Activated CD4-positive, CD25-positive, alpha-beta regulatory T cell (primary cell): ENCODE results near the gene GALT.

ENCODE experiments used
- DNase-seq, 4 experiments: peaks; one replicate each; lab custom pipeline; 2025; lab: John Stamatoyannopoulos, UW

GALT gene

DNA sequence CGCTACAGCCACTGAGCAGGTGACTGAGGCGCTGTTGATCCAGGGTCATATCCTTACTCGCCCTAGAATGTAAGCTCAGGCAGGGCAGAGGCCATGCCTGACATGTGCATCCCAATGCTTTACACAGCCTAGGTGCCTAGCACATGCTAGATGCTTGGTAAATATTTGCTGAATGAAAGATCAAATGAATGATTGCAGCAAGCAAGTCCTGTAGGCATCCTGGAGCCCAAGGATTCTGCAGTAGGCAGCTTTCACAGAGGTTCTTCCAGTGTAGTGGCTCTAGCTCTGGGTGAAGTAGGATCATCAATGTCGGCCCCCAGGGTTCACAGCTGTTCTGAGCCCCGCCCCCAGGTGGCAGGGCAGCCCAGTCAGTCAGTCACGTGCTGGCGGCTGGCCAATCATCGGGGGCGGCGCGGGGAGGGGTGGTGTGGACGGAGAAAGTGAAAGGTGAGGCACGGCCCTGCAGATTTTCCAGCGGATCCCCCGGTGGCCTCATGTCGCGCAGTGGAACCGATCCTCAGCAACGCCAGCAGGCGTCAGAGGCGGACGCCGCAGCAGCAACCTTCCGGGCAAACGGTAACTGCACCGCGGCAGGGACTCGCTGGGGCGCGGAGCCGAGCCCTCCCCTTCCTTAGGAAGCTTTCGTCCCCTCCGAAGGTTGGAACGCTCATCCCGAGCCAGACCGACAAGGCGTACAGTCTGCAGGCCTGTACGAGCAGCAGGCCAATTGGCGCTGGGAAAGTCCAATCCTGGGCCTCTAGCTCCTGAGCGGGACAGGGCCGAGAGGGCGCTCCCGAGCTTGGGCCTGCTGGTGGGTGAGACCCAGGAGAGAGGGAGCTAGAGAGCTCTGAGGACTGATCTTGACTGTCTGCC, at the start of gene GALT:
TSS of gene GALT (plus strand) at position 465 of the 873 bp plus-strand sequence. CDS start at position 495, 30 bp downstream.
- peak; percentile 87 to 95 (median 92) for DNase-seq

DNA sequence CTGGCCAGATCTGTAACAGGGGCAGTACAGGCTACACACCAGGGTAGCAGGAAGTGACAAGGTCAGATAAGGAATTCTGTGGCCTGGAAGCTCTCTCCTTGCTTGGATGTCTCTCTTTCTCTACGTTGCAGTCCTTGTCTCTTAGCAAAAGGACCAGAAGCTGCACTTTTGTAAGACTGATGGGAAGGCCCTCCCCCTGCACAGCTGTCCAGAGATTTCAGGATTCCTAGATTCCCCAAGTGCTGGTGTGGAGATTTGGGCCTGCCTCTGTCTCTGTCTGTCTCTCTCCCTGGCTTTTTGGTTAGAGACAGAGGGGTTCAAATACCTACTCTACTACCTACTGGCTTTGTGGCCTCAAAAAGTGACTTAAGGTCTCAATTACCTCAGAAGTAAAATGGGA, 46.9 kb upstream of the GALT start:
- no peak for DNase-seq

DNA sequence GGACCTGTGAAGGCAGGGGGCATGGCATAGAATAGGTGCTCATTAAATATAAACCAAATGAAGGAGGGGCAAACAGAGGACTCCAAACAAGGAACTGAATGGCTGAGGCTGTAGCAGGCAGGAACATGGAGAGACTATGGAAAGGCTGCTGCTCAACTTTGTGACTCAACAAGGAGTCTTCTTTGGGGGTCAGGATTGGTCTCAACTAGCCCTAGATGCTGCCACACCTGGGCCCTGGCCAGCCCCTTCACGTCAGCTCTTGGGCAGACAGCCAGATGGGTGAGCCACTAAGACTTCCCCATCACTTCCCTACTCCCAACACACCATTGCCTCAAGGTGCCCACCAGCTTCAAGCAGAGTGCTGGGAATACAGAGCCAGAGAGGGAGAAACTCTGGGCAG, 45.6 kb upstream of the GALT start:
- no peak for DNase-seq

DNA sequence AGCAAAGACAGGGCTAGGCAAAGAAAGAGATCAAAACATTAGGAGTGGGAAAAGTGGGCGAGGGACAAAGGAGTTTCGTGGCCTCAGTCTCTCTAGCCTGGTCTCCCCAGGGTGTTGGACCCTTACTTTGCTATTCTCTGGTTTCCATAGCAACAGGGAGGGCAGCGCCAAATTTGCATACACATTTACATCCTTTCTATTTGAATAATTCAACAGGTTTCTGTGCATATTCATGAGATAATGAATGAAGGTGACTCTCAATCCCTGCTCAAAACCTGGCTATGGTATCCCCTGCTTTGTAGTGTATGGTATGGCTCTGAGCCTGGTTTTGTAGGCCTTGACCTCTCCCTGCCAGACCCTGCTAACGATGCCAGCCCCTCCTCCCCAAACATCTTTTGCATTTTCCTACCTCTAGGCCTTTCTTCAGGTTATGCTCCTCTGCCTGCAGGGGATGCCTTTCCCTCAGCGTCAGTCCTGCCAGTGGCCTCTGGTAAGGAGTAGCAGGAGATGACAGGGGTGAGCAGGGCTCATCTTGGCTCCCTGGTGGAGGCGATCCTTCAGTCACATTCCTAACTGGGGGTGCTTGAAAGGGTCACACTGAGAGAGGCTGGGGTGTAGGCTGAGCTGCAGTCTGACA, 44.4 kb upstream of the GALT start:
- no peak for DNase-seq

DNA sequence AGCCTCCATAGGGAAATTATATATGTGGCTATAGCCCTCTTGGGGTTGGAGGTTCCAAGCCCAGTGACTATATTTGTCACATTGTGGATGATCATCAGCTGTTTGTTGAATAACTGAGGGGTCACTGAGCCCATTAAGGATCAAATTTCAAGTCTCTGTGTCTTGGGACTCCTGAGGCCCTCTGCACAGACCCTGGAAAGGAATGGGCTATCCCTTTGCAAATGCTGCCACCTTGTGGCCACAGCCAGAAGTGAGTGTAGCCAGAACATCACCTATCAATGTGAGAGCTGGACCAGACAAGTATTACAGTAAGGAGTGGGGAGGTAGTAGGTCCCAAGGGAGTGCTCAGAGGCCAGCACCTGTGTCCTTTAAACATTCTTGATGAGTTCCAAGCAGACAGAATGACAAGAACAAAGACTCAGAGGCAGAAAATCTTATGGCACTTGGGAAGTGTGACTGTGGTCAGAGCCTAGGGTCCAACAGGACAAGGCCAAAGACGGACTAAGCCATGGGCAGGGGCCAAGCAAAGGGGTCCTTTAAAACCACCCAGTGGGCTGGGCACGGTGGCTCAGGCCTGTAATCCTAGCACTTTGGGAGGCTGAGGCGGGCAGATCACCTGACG, 42.8 kb upstream of the GALT start:
- DNase-seq = peak; percentile 42 to 84 (median 62)

DNA sequence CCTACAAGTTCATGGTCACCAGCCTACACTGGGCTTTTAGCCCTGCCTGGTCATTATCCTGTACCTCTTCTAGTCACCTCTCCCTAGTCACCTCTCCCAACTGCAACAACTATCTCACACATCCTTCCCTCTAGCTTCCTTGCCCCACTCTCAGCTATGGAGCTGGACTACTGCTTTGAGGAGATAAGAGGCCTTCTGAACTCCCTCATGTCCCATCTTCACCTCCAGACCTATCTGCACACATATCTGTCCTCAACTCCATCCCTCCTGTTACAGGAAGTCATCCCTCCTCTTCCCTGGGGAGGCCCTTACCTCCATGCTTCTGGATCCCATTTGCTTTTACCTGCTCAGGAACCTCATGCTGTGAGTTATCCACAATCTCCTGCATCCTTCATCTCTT, 40.3 kb upstream of the GALT start:
- no peak for DNase-seq

DNA sequence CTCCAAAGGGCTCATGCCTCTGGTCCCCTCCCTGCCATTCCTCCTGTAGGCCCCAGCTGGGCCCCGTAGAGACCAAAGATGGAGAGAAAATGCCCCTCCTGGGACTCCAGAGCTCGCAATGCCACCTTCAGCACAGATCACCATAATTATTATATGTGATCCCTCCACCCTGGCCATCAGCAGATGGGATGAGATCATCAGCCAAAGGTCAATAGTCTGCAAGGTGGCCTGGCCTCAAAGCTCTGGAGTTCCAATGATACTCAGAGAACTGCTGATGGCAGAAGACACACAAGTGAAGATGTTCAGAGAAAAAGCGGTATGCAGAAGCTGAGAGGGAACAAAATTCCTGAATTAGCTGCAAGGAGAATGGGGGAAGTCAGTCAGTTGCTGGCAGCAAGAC, 39.6 kb upstream of the GALT start:
- DNase-seq = no peak

DNA sequence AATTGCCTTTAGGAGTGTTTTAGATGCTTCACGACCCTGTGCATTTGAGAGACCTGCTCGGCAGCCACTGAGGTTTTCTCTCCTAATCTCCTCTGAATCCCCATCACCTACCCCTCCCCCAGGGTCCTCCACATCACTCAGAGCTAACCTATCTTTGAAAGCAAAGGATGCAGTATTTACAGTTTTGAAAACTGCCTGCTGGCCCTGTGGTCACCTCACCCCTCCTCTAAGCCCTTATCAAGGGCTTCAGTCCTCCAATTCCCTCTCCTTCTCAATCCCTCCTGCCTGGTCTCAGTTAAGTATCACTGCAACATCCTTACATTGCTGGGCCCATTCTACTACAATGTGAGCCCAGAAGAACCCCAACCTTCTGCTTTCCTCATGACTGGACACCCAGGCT, 39.1 kb upstream of the GALT start:
- DNase-seq = no peak

DNA sequence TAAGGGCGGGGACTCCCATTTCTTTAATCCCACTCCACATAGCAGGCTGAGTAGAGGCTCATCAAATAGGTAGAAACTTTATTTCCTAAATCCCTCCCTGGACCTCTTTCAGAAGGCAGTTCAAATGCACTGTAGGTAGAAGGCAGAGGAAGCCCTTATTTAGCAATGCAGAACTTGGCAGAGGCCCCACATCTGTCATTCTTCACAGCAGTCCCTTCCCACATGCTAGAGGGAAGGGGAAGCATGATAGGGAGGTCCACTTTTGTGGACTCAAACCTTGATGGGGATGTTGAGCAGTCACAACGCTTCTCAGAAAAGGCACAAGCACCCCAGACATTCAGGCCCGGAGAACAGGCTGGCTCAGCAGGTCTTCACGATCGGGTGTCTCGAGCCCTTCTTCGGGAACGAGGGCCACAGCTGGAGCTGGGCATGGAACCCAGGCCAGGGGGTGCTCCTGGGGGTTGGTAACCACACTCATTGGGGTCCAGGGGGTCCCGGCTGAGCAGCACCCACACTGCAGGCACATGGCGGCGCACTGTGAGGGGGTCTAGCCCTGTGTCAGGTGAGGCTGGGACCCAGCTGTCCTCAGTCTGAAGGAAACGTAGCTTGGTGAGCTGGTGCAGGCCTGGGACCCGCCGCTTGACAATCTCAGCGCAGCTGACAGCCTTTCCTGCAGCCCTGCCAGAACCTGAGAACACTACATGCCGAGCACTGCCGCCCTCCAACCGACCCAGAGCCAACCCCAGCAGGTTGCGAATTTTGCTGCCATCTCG, 35.9 kb upstream of the GALT start:
- no peak for DNase-seq

DNA sequence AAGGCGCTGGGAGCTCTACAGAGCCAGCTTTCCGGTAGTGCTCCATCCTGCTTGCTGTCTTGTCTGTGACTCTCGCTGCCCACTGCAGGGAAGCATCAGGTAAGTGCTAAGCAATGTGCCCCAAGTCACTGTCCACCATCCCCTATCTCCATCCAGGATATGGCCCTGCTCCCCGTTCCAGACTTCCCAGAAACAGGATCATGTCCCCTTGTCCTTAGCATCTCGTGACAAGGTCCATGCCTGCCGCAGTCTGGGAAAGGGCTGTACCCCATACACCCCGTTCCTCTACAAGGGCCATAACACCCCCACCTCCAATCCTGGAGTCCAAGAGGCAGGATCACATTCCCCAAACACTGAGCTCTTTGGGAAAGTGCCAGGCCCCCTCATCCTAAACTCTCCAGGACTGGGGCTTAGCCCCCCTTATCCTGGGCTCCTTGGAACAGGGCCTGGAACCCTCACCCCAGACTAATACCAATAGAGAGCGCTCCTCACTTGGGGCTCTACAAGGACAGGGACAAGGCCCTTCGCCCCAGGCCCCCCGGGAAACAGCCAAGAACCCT, 35.1 kb upstream of the GALT start:
- no peak for DNase-seq

DNA sequence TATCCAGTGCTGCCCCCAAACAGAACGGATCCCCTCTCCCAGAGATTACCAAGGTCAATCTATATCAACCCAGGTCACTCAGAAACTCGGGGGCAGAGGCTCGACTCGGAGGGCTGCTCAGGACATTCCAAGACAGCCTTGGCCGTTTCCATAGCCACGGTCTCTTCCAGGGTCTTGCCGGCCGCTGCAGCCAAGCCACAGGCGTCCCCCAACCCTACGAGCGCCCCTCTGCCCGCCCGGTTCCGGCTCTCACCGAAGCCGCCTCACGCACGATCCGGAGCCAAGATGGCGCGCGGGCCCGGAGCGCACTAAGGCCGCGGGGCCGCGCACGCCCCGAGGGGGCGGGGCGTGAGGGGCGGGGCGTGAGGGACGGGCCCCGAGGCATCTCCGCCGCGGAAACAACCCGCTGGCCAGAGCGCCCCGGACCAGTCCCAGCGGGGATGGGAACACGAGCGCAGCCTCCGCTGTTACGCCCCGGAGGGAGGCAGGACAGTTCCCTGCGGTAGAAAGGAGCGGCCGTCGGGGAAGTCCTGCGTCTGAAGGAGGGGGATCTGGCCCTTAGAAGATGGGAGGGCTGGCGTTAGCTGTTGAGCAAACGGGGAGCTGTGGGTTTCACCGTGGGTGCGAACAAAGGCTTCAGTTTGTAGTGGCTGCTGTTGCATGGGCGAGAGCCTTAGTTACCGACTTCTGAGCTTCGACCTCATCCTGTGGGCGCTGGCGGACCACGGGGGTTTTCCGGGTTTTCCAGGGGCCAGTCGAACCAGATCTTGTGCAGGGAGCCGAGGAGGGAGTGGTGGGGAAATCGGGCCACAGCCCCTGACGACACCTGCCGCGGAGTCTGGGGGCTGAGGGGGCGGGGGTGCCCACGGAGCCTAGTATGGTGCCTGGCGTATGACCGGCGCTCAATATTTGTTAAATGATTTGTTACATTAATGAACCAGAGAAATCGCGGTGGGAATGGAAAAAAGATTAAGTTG, 34.4 kb upstream of the GALT start, which contains the start of gene RPP25L:
TSS of gene RPP25L (minus strand) at position 287 of the 977 bp plus-strand sequence. CDS start 801 bp downstream, outside the sequence.
- DNase-seq = peak; percentile 69 to 81 (median 74)

DNA sequence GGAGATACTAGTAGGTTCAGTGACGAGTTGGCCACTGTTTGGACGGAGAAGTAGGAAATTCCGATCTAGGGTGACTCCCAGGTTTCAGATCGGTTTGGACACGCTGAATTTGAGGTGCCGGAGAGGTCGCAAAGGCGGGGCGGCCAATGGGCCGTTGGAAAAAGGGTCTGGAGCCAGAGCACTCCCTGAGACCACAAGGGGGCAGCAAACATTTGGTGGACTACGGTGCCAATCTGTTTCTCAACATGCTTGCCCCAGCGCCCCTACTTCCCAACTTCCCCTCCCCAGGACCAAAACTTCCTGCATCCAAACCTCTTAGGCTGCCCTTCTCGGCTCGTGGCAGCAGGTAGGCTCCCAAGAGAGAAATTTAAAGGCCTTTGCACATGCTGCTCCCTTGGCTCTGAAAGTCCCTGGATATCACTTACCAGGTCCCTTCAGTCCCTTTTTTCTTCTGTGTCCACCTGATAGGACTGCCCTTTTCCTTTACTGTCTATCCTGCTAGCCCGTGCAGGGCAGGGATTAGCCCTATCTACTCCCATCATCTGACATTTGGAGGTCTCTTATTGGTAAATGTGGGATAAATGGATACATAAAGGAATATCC, 33.6 kb upstream of the GALT start:
- DNase-seq = peak; percentile 33 to 46 (median 36)

DNA sequence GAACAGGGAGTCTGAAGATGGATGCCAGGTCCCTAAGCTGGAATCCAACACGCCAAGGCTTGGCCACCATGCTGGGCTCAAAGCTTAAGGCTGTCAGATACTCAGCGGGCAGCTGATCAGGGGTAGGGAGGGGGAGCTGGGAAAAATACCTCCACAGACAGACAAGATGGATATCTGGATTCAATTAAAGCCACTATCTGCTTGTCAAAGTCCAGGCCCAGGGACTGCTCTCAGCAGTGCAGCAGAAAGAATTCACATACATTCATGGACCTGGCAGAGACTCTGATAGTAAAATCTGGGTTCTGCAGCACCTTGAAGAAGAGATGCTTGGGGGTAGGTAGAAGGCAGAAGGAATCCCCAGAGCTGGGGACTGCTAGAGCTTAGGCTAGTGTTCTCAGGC, 31.3 kb upstream of the GALT start:
- no peak for DNase-seq

DNA sequence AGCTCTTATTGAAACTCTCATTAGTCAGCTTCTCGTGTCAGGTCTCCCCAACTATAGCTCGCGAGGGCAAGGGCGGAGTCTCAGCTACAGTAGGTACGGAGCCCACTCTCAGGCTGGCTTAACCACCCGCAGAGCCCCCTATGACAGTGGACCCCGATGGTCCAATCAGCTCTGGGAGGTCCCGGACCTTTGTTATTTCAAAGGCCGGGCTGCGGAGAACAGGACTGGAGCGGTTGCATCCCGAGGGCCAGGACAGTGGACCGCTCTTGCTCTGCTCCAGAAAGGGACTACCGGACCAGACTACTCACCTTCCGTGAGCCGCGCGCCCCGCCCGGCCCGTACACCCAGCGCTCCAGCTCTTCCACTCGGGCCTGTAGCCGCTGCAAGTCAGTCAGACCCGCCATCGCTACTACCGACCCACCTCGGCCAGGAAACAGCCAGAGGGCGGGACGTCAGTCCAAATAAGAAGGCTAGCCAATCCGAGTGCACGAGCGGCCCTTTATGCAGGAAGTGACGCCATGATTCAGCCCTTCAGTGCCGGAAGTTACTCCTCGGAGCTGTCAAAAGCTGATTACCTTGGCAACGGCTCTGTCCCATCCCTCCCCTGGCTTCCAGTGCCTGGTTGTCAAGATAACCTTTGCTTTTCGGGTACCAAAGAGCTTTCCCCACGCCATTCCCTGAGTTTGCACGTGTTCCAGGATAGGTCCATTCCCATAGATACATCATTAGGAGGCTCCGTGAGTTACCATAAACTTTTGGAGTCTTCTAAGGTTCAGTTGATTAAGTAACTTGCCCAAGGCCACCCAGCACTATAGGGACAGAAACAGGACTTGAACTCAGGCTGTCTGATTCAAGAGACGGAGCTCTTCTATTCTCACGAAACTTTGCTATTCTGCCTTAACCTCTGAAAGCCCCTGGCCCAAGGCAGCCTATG, 26.1 kb upstream of the GALT start, which contains the start of gene DCTN3:
TSS of gene DCTN3 (minus strand) at position 435 of the 934 bp plus-strand sequence. CDS start at position 404, 31 bp downstream.
- peak; percentile 66 to 85 (median 80) for DNase-seq

DNA sequence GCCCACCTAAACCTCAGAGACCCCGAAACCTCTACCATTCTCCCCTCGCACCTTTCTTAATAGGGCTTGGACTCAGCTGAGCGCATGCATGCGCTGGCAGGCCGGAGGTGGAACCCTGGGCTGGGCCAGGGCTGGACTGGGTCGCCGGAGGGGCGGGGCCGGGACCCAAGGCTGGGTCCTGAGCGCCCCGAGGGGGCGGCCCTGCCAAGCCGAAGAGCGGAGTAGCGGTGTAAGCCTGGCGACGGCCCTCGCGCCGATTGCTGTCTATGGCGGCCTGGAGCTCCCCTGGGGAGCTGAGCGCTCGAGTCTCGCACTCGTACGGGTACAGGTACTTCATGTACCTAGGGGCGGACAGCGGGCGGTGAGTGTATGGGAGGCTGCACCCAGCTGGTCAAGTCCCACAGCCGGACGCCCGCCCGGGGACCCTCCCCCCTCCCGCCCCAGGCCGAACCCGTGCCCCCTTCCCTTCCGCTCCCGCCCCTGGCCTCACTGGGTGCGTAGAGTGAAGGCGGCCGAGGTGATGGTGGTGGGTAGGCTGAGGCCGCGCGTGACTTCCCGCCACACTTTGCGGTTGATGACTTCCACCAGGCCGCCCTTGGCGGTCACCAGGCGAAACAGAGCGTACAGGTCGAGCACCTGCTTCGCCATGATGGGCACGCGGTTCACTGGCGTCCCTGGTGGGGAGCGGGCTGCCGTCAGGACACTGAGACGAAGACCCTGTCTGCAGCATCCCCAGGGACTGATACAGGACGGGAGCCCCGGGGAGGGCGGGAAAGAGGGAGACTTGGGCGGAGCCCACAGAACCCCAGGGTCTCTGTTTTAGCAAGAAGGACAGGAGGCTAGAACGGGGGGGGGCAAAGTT, 22.9 kb upstream of the GALT start:
- peak in 1 of 4 experiments; percentile 21 for DNase-seq

DNA sequence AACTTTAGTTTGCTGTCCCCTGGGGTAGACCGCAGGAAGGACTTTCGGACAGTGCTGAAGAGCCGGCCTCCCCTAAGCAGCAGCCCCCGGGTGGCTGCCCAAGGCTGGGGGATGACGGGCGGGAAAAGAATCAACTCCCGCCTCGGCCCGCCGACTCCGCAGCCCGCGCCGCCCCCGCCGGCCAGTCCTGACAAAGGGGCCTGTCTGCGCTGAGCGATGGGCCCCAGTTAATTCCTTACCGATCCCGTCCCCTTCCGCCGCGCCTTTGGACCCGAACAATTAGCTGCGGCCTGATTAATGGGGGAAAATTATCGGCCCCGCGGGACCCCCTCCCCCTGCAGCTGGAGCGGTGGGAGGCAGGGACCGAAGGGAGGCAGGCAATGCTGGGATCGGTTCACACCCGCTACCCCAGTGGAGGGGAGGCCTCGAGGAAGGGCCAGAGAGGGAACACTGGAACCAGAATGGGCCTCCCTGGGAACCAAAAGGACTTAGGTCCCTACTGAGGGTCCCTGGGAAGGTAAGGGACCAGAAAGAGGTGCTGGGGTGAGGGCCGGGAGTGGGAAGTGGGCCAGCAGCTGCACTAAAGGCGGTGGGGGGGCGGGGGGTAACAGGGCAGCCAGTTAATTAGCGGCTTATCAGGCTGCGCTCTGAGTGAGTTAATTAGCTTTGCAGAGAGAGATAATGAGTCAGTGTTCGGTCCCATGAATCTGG, 21.8 kb upstream of the GALT start:
- DNase-seq = no peak

DNA sequence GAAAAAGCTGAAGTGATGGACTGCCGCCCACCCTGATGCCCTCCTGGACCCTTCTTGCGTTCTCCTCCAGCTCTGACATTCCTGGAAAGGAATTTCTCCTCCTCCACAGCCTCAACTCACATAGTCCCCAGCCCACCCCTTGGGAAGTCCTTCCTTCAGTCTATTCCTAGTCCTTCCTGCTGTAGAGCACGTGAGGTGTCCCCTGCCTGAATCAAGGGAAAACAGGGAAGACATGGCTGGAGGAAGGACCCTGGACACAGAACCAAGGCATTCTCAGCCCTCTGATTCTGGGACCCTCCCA, 21.3 kb upstream of the GALT start:
- no peak for DNase-seq
